Measurements from ENCODE around the gene CIDEC.
"Not testable (repeated sequence)": the region's sequence is repeated elsewhere in the genome, so short reads cannot be mapped to it uniquely, and the experiment has no call there.

The CIDEC gene

DNA sequence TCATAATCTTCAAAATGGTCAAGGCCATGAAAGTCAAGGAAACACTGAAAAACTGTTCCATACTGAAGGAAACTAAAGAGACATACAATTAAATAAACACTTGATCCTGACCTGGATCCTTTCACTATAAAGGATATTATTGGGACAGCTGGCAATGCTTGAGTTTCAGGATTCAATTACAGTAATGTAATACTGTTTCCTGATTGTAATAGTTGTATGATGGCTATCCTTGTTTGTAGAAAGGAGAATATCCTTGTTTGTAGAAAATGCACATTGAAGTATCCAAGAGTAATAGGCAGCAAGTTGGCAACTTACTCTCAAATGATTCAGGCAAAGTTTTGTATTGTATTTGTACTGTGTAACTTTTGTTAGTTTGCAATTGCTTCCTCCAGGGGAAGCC is 4.6 kb downstream of the CIDEC start:
- no peak for DNase-seq (ENCODE audit: low spot score)

DNA sequence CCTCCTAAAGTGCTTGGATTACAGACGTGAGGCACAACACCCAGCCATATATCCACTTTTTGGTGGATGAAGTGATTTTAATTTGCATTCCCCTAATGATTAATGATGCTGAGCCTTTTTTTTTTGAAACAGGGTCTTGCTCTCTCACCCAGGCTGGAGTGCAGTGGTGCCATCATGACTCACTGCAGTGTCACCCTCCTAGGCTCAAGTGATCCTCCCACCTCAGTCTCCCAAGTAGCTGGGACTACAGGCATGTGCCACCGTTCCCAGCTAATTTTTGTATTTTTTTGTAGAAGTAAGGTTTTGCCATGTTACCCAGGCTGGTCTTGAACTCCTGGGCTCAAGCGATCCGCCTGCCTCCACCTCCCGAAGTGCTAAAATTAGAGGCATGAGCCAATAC is 8.0 kb downstream of the CIDEC start:
- DNase-seq (ENCODE audit: low spot score): not testable (repeated sequence)

DNA sequence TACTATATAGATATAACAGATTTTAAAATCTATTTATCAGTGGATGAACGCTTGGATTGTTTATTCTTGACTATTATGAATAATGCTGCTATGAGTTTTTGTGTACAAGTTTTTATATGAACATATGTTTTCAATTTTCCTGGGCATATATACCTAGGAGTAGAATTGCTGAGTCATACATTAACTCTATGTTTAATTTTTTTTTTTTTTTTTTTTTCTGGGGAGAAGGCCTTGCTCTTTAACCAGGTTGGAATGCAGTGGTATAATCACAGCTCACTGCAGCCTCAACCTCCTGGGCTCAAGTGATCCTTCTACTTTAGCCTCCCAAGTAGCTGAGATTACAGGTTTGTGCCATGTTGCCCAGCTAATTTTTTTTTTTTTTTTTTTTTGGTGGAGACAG is 9.1 kb downstream of the CIDEC start:
- DNase-seq (ENCODE audit: low spot score): no peak

DNA sequence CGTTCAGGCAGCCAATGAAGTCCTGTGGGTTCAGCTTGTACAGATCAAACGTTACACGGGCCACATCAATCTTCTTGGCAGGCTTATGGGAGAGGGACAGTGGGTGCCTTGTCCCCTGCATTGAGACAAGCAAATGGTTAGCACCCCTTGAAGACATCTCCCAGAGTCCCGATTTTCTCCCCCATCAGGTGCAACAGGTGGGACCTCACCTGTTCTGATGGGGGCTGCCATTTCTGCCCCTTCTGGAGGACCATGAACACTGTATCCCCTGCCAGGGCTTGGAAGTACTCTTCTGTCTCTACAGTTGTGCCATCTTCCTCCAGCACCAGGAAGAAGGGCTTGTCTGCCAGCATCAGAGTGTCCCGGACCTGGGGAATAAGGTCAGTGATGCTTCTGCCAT is 10.1 kb downstream of the CIDEC start:
- DNase-seq (ENCODE audit: low spot score): no peak

DNA sequence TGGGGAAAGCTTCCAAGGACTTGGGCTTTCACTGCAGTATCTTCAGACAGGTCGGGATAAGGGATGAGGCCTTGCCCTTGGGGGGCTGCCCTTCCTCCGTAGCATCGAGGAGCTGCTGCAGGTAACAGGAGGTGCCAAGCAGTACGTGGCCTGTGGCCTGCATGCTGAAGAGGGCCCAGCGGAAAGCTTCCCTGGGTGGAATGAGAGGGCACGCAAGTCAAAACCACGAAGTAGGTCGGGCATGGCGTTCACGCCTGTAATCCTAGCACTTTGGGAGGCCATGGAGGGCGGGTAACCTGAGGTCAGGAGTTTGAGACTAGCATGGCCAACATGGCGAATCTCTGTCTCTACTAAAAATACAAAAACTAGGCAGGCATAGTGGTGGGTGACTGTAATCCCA is 12.9 kb downstream of the CIDEC start:
- no peak for DNase-seq (ENCODE audit: low spot score)

DNA sequence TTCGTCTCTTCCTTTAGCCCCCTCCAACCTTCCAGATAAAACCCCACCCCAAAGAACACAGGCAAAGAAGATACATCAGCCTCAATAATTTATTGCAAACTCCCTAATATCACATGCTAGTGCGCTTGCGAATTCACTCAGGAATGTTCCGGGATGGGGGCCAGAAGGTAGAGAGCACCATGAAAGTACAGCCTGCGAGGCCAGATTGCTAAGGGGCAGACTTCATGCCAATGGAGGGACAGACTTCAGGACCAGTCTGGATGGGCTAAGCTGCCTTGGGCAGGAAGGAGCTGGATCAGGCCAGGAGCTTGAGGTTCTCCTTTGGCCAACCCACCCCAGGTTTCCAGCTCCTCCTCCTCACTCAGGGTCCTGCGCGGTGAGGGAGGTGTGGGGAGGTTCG is 13.4 kb downstream of the CIDEC start:
- no peak for DNase-seq (ENCODE audit: low spot score)

DNA sequence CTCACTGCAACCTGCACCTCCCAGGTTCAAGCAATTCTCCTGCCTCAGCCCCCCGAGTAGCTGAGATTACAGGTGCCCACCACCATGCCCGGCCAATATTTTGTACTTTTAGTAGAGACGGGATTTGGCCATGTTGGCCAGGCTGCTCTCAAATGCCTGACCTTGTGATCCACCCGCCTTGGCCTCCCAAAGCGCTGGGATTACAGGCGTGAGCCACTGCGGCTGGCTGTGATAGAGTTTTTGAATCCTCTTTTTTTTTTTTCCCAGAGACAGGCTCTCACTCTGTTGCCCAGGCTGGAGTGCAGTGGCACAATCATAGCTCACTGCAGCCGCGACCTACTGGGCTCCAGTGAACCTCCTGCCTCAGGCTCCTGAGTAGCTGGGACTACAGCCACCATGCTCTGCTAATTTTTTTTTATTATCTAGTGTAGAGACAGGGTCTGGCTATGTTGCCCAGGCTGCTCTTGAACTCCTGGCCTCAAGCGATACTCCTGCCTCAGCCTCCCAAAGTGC is 14.9 kb downstream of the CIDEC start:
- not testable (repeated sequence) for DNase-seq (ENCODE audit: low spot score)

DNA sequence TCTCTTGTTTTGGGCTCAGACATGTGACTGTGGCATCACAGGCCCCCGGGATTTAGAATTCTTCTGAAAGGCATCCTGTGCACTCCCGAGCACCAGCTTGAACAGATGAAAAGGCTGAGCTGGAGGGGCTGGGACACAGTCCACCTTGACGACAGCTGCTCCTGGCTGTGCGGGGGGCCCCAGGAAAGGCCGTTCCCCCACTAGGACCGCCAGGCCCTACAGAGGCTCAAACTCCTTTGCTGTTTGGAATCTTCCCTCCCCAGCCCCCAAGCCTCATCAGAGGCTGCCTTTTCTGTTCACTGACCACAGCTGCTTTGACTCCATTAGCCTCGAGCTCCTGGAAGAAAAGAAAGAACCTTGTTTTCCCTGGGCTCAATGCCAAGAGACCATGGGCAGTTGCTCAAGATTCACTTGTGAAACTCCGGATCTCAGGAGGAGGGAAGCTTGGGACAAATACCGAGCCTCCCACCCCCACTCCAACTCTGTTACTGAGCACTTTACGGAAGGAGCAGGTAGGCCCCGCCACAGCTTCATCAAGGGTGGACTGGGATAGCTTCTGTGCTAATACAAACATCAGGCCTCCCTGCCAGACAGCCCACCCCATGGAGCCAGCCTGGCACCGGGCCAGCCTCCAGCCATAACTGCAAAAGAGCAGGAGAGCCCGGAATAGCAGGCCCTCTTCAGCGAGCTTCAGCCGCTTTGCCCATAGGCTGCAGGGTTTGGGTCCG is 15.7 kb downstream of the CIDEC start:
- no peak for DNase-seq (ENCODE audit: low spot score)

DNA sequence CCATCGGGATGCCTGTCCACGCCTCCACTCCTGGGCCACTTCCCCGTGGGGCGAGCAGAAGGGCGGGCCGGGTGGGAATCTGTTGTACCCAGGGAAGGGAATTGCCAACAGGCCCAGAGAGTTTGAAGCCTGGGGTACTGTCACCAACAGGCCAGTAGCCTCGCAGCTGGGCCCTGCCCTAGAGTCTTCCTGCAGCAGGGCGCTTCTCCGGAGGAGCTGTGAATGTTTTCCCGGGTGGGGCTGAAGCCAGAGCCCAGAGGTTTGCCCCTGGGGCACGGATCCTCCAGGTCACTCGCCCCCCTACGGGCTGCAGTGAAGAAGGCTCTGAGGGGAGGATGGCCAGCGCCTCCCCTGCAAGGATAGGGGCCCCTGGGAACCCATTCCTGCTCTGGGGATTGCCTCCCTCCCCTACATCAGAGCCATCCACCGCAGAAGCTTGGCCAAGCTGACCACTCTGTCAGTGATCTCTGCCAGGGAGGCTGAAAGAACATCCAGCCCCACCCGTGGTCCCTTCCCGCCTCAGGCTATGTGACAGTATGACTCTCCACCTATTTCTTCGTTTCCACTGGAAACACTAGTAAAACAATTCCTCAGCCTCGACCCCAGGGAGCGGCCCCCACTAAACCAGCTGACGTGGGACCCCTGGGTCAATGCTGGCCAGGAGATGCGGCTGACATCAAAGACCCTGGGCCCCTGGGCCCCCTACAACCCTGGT is 16.8 kb downstream of the CIDEC start:
- no peak for DNase-seq (ENCODE audit: low spot score)

DNA sequence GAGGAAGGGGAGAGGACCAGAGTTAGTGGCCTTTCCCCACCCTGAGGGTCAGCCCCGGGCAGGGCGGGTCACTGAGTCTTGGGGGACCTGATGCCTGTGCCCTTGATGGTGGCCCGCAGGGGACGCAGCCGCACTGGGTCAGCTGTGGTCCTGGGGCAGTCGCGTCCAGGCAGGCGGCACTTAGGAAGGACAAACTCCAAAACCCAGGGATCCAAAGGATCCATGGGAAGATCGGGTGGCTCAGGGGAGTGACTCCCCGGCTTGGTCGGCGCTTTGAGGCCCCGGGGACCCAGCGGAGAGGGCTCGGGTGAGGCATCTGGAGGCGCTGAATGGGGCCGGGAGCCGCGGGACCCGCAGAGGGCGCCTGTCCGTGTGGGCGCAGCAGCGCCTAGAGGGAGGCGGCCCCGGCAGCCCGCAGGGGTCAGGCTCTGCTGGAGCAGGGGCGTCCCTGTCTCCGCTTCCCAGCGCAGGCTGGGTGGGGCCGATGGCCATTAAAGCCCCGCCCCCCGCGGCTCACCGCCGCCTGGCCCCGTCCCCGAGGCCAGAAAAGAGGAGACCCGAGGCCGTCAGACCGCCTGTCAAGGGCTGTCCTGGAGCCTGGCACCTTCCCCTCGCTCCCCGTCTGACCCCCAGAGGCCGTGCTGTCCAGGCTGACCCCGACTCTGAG is 17.5 kb downstream of the CIDEC start:
- DNase-seq (ENCODE audit: low spot score): no peak

DNA sequence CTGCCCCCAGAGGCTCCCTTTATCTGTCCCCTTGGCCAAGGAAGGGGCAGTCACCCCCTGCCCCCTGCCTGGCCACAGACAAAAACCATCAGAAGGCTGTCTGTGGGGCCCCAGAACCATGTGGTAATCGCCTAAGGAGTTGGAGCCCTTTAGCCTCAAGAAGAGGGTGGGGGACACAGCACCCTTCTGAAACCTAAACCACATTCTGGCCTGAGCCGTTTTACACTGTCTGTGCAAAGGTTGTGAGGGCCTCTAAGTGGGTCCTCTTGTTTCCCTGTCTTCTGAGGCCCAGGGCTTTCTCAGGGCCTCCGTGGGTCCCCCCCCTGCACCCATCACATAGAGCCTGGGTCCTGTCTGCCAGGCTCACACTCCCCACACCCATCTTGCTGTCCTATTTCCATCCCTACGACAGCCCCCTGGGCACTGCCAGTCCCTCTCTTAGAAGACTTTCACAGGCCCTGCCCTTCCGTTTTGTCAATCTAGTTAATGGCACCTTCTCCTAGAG is 18.4 kb downstream of the CIDEC start:
- no peak for DNase-seq (ENCODE audit: low spot score)

DNA sequence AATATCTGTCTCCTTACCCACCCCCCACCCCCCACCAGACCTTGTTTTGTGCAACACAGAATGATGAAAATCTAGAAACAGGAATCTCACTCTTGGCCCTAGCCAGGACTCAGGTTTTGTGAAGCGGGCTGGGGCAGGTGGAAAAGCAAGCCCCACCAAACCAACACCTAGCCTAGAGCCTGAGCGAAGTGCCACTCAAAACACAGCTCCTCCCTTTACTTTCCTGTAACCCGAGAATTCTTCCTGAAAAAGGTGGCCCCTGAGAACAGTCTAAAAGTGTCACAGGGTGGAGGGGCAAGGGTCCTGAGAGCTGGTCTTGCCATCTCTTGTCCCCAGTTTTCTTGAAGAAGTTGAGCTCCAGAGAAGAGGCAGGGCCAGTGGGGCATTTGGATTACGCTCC is 18.9 kb downstream of the CIDEC start:
- DNase-seq (ENCODE audit: low spot score): no peak

DNA sequence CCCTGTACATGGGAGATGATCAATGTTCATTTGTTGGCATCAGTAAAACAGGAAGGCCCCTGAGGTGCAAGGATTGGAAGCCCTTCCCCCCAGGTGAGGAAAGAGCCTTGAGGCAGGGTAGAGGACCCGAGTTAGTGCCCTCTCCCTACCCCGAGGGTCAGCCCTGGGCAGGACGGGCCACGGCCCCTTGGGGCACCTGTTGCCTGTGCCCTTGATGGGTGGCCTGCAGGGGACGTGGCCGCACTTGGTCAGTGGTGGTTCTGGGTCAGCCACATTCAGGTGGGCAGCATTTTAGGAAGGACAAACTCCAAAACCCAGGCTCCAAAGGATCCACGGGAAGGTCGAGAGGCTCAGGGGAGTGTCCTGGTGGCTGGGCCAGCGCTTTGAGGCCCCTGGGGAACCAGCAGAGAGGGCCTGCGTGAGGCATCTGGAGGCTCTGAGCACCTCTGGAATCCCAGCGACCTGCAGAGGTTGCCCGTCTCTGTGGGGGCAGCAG is 20.5 kb downstream of the CIDEC start:
- no peak for DNase-seq (ENCODE audit: low spot score)

DNA sequence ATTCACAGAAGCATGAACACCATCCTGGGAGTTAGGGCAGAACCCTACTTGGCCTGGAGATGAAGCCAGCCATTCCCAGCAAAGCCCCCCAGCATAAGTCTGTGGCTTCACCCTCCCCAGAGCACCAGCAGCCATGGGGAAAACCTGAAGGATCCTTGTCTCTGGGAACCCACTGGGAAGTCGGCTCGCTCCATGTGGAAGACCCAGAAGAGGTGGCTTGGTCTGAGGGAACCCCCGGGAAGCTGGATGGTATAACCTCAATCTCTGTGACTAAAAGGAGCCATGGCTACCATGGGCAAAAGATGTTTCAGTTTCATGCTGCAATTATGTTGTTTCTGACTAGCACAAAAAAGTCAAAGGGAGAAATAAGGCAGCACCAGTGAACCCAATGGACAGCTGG is 24.5 kb downstream of the CIDEC start:
- DNase-seq (ENCODE audit: low spot score): no peak

DNA sequence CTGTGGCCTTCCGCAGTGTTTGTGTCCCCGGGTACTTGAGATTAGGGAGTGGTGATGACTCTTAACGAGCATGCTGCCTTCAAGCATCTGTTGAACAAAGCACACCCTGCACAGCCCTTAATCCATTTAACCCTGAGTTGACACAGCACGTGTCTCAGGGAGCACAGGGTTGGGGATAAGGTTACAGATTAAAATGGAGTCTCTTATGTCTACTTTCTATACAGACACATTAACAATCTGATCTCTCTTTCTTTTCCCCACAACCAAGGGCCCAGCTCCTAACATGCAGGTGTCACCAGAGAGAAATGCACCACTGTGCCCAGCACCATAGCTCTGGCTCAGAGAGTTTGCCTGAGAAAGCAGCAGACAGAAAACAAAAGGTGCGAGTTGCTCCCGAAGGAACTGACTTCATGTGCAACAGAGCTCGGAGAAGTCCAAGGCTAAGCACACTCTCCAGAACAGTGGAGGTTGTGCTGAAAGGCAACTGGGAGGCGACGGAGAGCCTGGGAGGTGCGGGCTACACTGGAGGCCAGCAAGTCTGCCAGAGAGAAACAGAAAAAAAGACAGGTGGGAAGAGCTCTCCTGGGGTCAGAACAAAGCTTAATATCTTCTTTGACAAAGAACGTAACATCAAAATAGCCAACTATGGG is 25.6 kb downstream of the CIDEC start:
- not testable (repeated sequence) for DNase-seq (ENCODE audit: low spot score)

DNA sequence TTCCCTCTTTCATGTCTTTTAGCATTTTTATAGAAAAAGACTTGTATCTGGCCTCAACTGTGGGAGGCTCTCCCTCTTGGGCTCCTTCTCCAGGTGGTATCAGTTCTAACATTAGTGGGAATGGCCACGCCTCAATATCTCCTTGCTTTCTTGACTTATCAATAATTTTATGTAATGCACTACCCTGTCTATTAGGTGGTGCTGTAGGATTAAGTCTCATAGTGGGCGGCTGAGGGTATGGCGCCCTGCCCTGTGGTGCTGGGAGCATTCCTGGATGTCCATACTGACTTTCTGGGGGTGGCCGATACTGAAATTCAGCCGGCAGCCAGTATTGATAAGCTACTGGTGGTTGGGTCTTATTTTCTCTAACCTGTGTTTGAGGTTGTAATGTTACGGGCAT is 27.5 kb downstream of the CIDEC start:
- no peak for DNase-seq (ENCODE audit: low spot score)

DNA sequence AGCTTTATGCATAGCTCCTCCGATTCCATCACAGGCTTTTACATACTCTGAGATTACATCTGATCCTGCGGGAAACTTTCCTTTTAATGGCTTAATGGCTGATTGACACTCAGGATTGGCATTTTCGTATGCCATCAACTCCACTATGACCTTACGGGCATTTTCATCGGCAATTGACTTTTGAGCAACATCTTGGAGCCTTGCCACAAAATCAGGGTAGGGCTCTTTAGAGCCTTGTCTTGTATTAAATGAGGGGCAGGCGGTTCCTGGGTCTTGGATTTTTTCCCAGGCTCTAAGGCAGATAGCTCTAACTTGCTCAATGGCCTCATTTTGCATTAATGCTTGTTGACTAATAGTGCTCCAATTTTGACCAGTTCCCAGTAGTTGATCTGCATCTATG is 28.1 kb downstream of the CIDEC start:
- DNase-seq (ENCODE audit: low spot score): not testable (repeated sequence)

DNA sequence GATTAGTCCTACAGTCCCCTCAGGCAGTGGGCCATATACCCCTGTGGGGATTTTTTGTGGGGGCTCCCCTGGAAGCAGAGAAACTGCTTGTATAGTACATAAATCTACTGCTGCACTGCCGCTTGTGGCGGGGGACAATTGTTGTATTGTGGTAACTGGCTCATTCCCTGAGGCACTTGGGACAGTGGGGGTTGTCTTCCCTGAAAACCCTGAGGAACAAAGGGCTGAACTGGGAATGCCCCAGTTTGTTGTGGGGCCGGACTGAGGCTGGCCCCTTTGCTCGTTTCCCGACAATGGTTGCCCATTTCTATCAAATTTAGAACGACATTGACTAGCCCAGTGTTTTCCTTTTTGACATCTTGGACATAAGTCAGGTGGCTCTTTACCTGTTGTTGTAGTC is 28.7 kb downstream of the CIDEC start:
- not testable (repeated sequence) for DNase-seq (ENCODE audit: low spot score)

DNA sequence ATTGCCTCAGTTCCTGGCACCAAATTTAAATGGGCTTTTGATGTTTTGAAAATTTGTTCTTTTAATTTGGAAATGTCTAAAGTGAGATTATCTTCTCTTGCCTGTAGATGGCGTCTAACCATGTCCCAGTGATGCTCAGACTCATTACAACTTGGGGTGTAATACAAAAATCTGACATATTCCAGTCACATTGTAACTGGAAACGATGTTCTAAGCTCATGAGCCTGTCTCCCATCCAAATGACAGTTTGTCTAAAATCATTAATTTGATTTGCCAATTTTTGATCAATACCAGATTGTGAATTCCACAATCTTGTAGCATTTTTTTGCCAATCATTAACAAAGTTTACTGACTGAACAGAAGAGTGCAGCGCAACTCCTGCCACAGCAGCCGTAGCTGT is 31.2 kb downstream of the CIDEC start:
- peak; percentile 22 for DNase-seq (ENCODE audit: low spot score)

DNA sequence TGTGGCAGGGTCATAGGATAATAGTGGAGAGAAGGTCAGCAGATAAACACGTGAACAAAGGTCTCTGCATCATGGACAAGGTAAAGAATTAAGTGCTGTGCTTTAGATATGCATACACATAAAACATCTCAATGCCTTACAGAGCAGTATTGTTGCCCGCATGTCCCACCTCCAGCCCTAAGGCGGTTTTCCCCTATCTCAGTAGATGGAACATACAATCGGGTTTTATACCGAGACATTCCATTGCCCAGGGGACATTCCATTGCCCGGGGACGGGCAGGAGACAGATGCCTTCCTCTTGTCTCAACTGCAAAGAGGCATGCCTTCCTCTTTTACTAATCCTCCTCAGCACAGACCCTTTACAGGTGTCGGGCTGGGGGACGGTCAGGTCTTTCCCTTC is 32.2 kb downstream of the CIDEC start:
- DNase-seq (ENCODE audit: low spot score): not testable (repeated sequence)

DNA sequence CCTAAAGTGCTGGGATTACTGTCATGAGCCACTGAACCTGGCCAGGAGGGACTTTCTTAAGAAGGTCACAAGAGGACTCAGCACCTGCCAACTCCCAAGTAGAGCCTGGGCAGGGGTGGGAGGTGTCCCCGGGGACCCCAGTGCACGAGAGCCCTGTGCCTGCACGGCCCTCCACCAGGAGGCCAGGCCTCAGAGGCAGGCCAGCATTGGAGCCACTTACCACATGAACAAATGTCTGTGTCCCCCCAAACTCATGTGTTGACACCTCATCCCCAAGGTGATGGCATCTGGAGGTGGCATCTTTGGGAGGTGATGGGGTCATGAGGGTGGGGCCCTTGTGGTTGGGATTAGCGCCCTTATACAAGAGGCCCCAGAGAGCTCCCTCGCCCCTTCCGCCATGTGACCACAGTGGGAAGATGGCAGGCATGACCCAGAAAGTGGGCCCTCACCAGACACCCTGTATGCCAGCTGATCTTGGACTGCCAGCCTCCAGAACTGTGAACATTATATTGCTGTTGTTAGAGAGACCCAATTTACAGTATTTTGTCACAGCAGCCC is 33.0 kb downstream of the CIDEC start:
- DNase-seq (ENCODE audit: low spot score): no peak

DNA sequence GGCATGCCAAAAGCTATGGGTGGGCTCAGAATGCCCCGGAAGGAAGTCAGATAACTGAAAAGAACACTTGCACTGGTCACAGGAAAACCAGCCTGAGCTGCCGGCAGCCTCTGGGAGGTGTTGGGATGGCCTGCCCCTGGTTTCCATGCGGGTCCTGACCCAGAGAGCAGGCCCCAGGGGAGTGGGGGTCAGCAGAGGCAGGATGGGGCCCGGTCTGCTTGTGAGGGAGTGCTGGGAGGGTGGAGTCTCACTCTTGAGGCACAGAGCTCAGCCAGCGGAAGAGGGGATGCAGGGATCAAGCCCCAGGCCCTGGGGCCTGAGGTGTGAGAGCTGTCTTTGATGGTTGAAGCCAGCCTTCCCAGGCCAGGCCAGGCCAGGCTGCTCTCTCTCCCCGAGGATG is 33.8 kb downstream of the CIDEC start:
- no peak for DNase-seq (ENCODE audit: low spot score)

Data from CD4-positive, alpha-beta T cell treated with Interleukin-6 at 100 ng/mL for 8 hours (primary cell).